Keratinocyte (primary cell): ENCODE results near the gene NFAM1. TPM values are rescaled to one million over a fixed set of nuclear protein-coding genes. Genes with fewer than 3 reads are reported as not detected.

Source experiments
- DNase-seq: peaks from one replicate; pipeline ENCODE4 v3.0.0-alpha.2; 2011; ENCODE audit warnings: low read depth, missing footprints, low spot score
- FAIRE-seq: peaks from 2 replicates; lab custom pipeline; 2011; peaks lifted over from hg19 to GRCh38; lab: Jason Lieb, UNC
- H2AFZ ChIP-seq: 2 replicates; pipeline ENCODE4 v1.6.0; 2012; ENCODE audit warnings: low read length, control low read depth, inconsistent platforms; ENCODE audit not compliant: control insufficient read depth
- H3K27ac ChIP-seq: 2 replicates; pipeline ENCODE4 v1.5.1; 2011; ENCODE audit warnings: low read length; ENCODE audit not compliant: control insufficient read depth, insufficient read depth
- H3K27me3 ChIP-seq: 3 replicates; pipeline ENCODE4 v1.6.0; 2011; ENCODE audit warnings: low read length; ENCODE audit not compliant: control insufficient read depth, insufficient read depth; ENCODE audit errors: extremely low read depth
- H3K36me3 ChIP-seq, 2 experiments: 2 replicates in 1 of 2; 3 replicates in 1 of 2; pipeline ENCODE4 v1.5.1; 2011; ENCODE audit warnings: low read length in 2 of 2, mild to moderate bottlenecking in 1 of 2; ENCODE audit not compliant: control insufficient read depth in 2 of 2, insufficient read depth in 2 of 2; ENCODE audit errors: extremely low read depth in 1 of 2
- H3K4me1 ChIP-seq: 3 replicates; pipeline ENCODE4 v1.5.1; 2011; ENCODE audit warnings: low read length; ENCODE audit not compliant: control insufficient read depth, insufficient read depth; ENCODE audit errors: extremely low read depth
- H3K4me2 ChIP-seq: 3 replicates; pipeline ENCODE4 v1.6.0; 2011; ENCODE audit warnings: low read depth, low read length; ENCODE audit not compliant: control insufficient read depth, insufficient read depth; ENCODE audit errors: extremely low read depth
- H3K4me3 ChIP-seq, 3 experiments: fragments of 200-600 bp in 1 of 3; sonication (generic) in 1 of 3; 2 replicates in 2 of 3; 3 replicates in 1 of 3; pipeline ENCODE4 v1.5.1; 2011 to 2016; ENCODE audit warnings: low read length in 3 of 3, mild to moderate bottlenecking in 3 of 3, control low read depth in 2 of 3, inconsistent platforms in 1 of 3, low read depth in 1 of 3, mixed read lengths in 1 of 3, mixed run types in 1 of 3, moderate library complexity in 1 of 3; ENCODE audit not compliant: control insufficient read depth in 2 of 3, insufficient read depth in 2 of 3; ENCODE audit errors: extremely low read depth in 1 of 3
- H3K79me2 ChIP-seq: 2 replicates; pipeline ENCODE4 v1.6.0; 2012; ENCODE audit warnings: low read length; ENCODE audit not compliant: control insufficient read depth, insufficient read depth
- H3K9ac ChIP-seq: 3 replicates; pipeline ENCODE4 v1.6.0; 2011; ENCODE audit warnings: low read length; ENCODE audit not compliant: control insufficient read depth, insufficient read depth; ENCODE audit errors: extremely low read depth
- H3K9me1 ChIP-seq: 3 replicates; pipeline ENCODE4 v1.6.0; 2011; ENCODE audit warnings: low read length; ENCODE audit not compliant: control insufficient read depth, insufficient read depth; ENCODE audit errors: extremely low read depth
- H3K9me3 ChIP-seq: 2 replicates; pipeline ENCODE4 v1.5.1; 2012; ENCODE audit warnings: low read depth, low read length; ENCODE audit not compliant: control insufficient read depth
- H4K20me1 ChIP-seq: 3 replicates; pipeline ENCODE4 v1.6.0; 2011; ENCODE audit warnings: low read length; ENCODE audit not compliant: control insufficient read depth, insufficient read depth; ENCODE audit errors: extremely low read depth
- EZH2 ChIP-seq: IDR thresholded peaks from one replicate; pipeline ENCODE4 v1.6.1; 2012; ENCODE audit warnings: inconsistent platforms, mild to moderate bottlenecking, low read length, moderate library complexity
- dilution Hi-C: fragments of 300-500 bp; cut with MboI; formaldehyde crosslinking; loops from one replicate; pipeline ENCODE4 v1.7.0; 2020; ENCODE audit warnings: low sequenced_read_pairs; ENCODE audit not compliant: extremely low pct_ligation_motif_present
- polyA plus RNA-seq, 5 experiments: library from polyadenylated mRNA; depleted of rRNA in 3 of 5; stranded (reverse) in 3 of 5; stranded (forward) in 1 of 5; unstranded in 1 of 5; fragments of >200 nt; gene quantifications; 1 replicate in 1 of 5; 2 replicates in 3 of 5; 3 replicates in 1 of 5; pipeline versions ENCODE4 v1.2.1 to v1.2.3, GENCODE V29; 2011 to 2012; ENCODE audit warnings: missing spikeins in 2 of 5, low read depth in 1 of 5, low replicate concordance in 1 of 5
- TF ChIP-seq, protein P1 (sequence below), 3 experiments: IDR thresholded peaks in 1 of 3; conservative IDR thresholded peaks in 1 of 3; optimal IDR thresholded peaks in 1 of 3; 2 replicates in 2 of 3; 3 replicates in 1 of 3; pipeline versions ENCODE3 to v1.5.1; 2011; ENCODE audit warnings: low read length in 3 of 3, mild to moderate bottlenecking in 3 of 3, moderate library complexity in 2 of 3, control low read depth in 1 of 3, inconsistent platforms in 1 of 3; ENCODE audit not compliant: insufficient read depth in 2 of 3; ENCODE audit errors: extremely low read depth in 1 of 3

NFAM1 gene
- polyA plus RNA-seq, 1 donor (not counting 4 experiments of a cell fraction or from before 2014, with no cell fraction given) = not detected

DNA sequence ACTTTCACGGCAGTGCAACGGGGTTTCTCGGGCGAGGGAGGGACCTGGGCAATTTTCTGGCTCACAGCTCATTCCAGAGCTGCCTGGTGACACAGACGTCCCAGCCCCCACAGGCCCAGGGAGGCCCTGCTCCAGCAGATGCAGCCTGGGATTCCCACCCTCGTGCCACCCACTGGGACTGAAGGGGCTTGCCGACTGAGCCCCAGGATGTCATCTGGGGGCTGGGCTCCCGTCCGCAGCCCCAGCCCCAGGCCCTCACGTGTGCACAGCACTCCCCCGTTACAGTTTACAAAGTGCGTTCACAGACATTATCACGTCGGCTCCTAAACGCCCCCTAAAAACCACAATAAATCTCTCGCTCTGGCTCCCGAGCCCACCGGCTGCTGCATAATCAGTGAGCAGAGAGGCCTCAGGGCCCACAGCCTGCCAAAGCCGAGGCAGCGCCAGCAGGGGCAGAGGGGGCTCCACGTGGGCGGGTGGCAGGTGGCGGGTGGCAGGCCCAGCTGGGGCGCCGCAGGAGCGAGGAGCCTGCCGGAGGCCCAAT lies 84.8 kb downstream of the NFAM1 start:
- no peaks in the 10 kb centered on the region for H4K20me1 ChIP-seq
- no peak for FAIRE-seq
- TF ChIP-seq, protein P1, sequence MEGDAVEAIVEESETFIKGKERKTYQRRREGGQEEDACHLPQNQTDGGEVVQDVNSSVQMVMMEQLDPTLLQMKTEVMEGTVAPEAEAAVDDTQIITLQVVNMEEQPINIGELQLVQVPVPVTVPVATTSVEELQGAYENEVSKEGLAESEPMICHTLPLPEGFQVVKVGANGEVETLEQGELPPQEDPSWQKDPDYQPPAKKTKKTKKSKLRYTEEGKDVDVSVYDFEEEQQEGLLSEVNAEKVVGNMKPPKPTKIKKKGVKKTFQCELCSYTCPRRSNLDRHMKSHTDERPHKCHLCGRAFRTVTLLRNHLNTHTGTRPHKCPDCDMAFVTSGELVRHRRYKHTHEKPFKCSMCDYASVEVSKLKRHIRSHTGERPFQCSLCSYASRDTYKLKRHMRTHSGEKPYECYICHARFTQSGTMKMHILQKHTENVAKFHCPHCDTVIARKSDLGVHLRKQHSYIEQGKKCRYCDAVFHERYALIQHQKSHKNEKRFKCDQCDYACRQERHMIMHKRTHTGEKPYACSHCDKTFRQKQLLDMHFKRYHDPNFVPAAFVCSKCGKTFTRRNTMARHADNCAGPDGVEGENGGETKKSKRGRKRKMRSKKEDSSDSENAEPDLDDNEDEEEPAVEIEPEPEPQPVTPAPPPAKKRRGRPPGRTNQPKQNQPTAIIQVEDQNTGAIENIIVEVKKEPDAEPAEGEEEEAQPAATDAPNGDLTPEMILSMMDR (optimal IDR thresholded peaks at IDR 0.05 in 1 of 3, IDR thresholded peaks at IDR 0.05 in 1 of 3, conservative IDR thresholded peaks at IDR 0.05 in 1 of 3; ENCODE audit: extremely low read depth in 1 of 3, insufficient read depth in 2 of 3, low read length in 3 of 3) = no peak
- TF ChIP-seq EZH2 = no peak

DNA sequence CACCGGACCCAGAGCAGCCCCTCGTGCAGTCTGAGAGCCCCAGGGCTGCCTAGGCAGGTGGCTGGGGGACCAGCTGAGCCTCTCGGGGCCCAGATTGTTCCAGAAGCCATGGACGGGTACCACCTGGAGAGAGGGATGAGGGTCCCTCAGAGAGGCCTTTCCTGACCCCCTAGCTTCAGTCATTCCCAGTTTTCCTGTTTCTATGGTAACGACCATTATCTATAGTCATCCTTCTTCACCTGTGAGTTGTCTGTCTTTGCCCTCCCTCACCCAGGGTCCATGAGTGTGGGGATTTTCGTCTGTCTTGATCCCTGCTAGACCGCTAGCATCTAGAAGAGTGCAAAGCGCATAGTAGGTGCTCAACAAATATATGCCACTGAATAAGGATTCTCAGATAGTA lies 85.5 kb downstream of the NFAM1 start:
- no peak overlapping the region for H3K9ac ChIP-seq
- H3K36me3 ChIP-seq = no peaks in the 10 kb centered on the region
- H3K4me2 ChIP-seq = no peak overlapping the region
- H3K79me2 ChIP-seq = no peaks in the 10 kb centered on the region
- DNase-seq (no peak), FAIRE-seq (no peak)
- no peaks in the 10 kb centered on the region for H3K27me3 ChIP-seq
- no peaks in the 10 kb centered on the region for H3K9me1 ChIP-seq
- TF ChIP-seq, protein P1 (optimal IDR thresholded peaks at IDR 0.05 in 1 of 3, IDR thresholded peaks at IDR 0.05 in 1 of 3, conservative IDR thresholded peaks at IDR 0.05 in 1 of 3; ENCODE audit: extremely low read depth in 1 of 3, insufficient read depth in 2 of 3, low read length in 3 of 3) = no peak
- no peak for TF ChIP-seq EZH2
- dilution Hi-C loops = no loop called here
- no peaks in the 10 kb centered on the region for H4K20me1 ChIP-seq
- peaks cover 2% of the 10 kb centered on the region for H3K4me1 ChIP-seq
- no peak overlapping the region for H3K4me3 ChIP-seq
- no peak overlapping the region for H3K27ac ChIP-seq
- no peaks in the 10 kb centered on the region for H3K9me3 ChIP-seq
- no peak overlapping the region for H2AFZ ChIP-seq

More for the DNA sequence above, 84.8 kb downstream of the NFAM1 start:
- Histone ChIP-seq H3K4me1 (peaks cover 2% of the 10 kb centered on the region), H3K9me1 (no peaks in the 10 kb centered on the region), H3K79me2 (no peaks in the 10 kb centered on the region), H2AFZ (no peak overlapping the region), H3K27me3 (no peaks in the 10 kb centered on the region), H3K4me2 (no peak overlapping the region), H3K4me3 (no peak overlapping the region), H3K27ac (no peak overlapping the region), H3K9ac (no peak overlapping the region), H3K9me3 (no peaks in the 10 kb centered on the region), H3K36me3 (no peaks in the 10 kb centered on the region)
- dilution Hi-C loops = no loop called here
- DNase-seq = no peak
